Nephron (organoid): ENCODE measurements around the gene SLAMF9.

Source experiments
- H3K27ac Mint-ChIP-seq, 3 experiments: 2 replicates each; pipeline ENCODE4 v1.8.0; 2020; ENCODE audit warnings: mixed read lengths in 3 of 3, mild to moderate bottlenecking in 2 of 3, moderate library complexity in 1 of 3
- H3K27me3 Mint-ChIP-seq: 2 replicates; pipeline ENCODE4 v1.8.0; 2021; ENCODE audit warnings: low read depth, mild to moderate bottlenecking, moderate library complexity, mixed read lengths
- H3K36me3 Mint-ChIP-seq: 2 replicates; pipeline ENCODE4 v1.8.0; 2020; ENCODE audit warnings: low read depth, mixed read lengths
- H3K4me1 Mint-ChIP-seq: 2 replicates; pipeline ENCODE4 v1.8.0; 2020; ENCODE audit warnings: mixed read lengths
- H3K4me3 Mint-ChIP-seq, 3 experiments: 2 replicates each; pipeline ENCODE4 v1.8.0; 2020; ENCODE audit warnings: mild to moderate bottlenecking in 3 of 3, mixed read lengths in 3 of 3, moderate library complexity in 2 of 3
- H3K9me3 Mint-ChIP-seq: 2 replicates; pipeline ENCODE4 v1.8.0; 2020; ENCODE audit warnings: mixed read lengths
- TF ChIP-seq, protein P1 (sequence below), 3 experiments: fragments of 200-600 bp; sonication (generic); IDR thresholded peaks; one replicate each; pipeline ENCODE4 v1.5.0; 2021; ENCODE audit warnings: antibody characterized with exemption in 3 of 3; ENCODE audit not compliant: unreplicated experiment in 3 of 3

The SLAMF9 gene

DNA sequence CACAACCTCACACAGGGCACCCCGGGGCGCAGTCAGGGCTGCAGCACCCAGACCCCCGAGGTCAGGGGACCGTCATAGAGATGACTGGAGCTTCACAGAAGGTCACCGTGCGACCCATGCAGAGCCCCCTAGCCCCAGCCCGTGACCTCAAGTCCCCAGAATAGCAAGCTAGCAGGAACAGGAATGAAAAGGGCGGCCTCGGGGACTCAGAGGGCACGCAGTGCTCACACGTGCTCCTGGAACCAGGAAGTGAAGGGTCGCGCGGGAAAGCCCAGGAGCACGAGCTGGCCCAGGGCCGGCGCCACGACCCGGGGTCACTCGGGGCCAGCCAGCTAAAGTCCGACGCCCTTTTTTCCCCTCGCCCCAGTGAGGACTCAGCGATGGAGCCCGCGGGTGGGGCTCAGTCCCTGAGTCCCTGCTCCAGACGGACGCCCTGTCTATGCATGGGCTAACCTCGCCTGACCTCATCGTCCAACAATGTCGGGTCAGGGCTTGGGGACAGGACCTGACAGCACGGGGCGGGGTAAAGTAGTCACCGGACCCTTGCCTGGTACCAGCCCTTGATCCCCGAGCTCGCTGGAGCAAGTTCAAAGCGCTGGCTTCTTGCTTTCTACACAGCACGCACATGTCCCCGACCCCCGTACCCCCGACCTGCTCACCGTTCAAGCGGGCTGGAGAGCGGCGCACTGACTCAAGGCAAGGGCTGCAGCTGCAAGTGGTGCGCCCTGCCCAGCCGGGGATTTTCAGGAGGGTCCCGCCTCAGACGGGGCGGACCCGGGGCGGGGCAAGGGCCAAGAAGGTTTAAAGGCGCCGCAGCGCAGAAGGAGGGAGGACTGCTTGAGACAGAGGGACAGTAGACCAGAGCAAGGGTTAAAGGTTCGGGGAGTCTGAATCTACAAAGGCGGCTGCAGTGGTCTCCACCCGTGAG, 29.0 kb downstream of the SLAMF9 start, which contains the start of gene TAGLN2:
TSS of gene TAGLN2 (minus strand) at position 717 of the 928 bp plus-strand sequence. CDS start 4,998 bp downstream, outside the sequence.
- no peaks in the 10 kb centered on the region for H3K27me3 Mint-ChIP-seq
- H3K9me3 Mint-ChIP-seq = no peaks in the 10 kb centered on the region
- peaks cover 14% of the 10 kb centered on the region for H3K36me3 Mint-ChIP-seq
- peak within 1 kb of the TSS; percentile 97 for H3K4me3 Mint-ChIP-seq
- peaks cover 55% of the 10 kb centered on the region for H3K4me1 Mint-ChIP-seq
- peak within 1 kb of the TSS; percentile 88 to 93 (median 92) for H3K27ac Mint-ChIP-seq
- TF ChIP-seq, protein P1, sequence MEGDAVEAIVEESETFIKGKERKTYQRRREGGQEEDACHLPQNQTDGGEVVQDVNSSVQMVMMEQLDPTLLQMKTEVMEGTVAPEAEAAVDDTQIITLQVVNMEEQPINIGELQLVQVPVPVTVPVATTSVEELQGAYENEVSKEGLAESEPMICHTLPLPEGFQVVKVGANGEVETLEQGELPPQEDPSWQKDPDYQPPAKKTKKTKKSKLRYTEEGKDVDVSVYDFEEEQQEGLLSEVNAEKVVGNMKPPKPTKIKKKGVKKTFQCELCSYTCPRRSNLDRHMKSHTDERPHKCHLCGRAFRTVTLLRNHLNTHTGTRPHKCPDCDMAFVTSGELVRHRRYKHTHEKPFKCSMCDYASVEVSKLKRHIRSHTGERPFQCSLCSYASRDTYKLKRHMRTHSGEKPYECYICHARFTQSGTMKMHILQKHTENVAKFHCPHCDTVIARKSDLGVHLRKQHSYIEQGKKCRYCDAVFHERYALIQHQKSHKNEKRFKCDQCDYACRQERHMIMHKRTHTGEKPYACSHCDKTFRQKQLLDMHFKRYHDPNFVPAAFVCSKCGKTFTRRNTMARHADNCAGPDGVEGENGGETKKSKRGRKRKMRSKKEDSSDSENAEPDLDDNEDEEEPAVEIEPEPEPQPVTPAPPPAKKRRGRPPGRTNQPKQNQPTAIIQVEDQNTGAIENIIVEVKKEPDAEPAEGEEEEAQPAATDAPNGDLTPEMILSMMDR (IDR thresholded peaks at IDR 0.05; ENCODE audit: unreplicated experiment in 3 of 3) = no peak

- H3K27me3 Mint-ChIP-seq = no peaks in the 10 kb centered on the region
- H3K36me3 Mint-ChIP-seq = peaks cover 16% of the 10 kb centered on the region
- peak overlapping the region; percentile 97 for H3K4me3 Mint-ChIP-seq
- peaks cover 57% of the 10 kb centered on the region for H3K4me1 Mint-ChIP-seq
- H3K9me3 Mint-ChIP-seq = no peaks in the 10 kb centered on the region
- peak overlapping the region; percentile 82 to 92 (median 88) for H3K27ac Mint-ChIP-seq
- TF ChIP-seq, protein P1 (IDR thresholded peaks at IDR 0.05; ENCODE audit: unreplicated experiment in 3 of 3) = no peak
These were observed 29.8 kb downstream of the SLAMF9 start for GRCh38 chr1:159924025-159924790.

DNA sequence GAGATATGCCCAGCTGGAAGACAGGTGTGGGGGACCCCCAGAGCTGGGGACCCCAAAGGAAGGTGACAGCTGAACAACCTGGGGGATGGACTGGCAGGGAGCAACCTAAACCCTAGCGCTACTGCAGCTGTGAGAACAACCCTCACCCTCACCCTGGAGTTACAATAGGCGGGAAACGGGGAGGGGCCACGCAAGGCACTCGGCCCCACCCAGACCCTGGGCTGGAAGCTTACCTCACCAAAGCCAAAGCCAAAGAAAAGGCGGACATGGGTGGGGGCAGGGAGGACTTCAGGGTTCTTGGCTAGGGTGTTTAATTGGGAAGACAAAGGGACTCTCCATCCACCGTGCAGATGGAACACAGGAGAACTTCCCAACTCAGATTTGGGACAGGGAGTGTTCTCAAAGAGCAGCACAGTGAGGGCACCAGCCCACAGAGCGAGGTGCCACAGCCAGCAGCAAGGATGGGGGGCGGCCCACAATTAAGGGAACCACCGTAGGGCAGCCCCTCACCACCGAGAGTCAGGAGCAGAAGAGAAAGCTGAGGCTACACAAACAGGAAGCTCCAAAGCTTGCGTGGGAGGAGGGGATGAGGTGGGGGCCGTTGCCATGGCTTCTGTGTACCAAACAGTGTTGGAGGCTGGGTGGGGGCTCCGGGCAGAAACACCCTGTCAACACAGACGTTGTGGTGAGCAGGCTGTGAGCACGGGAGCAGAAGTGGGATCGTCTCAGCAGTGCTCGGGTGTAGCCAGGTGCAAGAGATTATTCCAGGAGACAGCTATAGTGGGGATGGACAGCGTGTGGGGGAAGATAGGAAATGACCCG, 30.6 kb downstream of the SLAMF9 start:
- peaks cover 13% of the 10 kb centered on the region for H3K36me3 Mint-ChIP-seq
- peak overlapping the region; percentile 86 to 91 (median 87) for H3K4me3 Mint-ChIP-seq
- H3K4me1 Mint-ChIP-seq = peaks cover 62% of the 10 kb centered on the region

DNA sequence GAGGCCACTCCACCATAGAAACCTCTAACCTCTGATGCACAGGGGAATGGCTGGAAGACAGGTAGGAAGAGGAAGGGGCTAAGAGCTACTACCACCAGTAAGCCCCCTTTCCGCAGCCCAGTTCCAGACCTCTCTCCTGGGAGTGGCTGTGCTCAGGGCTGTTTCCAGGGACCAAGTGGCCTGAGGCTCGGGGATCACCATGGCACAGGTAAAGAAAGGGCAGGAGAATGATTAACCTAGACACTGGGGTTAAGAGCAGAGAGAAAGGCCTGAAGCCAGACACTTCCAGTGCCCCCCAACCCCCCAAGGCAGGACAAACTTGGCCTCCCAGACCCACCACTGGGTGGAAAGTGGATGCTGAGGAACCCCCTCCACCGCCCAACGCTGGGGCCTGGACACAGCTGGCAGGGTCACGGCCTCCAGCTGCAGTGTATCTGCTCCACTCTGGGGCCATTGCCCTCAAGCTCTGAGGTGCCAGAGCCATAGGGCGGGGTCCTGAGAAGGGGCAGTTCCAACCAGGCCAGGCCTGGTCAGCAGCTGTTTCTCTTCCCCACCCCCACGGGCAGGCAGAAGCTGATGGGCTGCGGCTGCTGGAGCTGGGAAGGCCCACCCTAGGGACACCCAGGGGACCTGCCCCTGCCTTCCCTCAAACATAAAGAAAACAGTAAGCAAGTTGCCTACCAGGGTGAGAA, 31.4 kb downstream of the SLAMF9 start:
- Mint-ChIP-seq H3K27ac (peak overlapping the region; percentile 82 to 92 (median 88)), H3K27me3 (no peaks in the 10 kb centered on the region), H3K36me3 (peaks cover 16% of the 10 kb centered on the region), H3K4me3 (peak overlapping the region; percentile 86 to 91 (median 87)), H3K4me1 (peaks cover 69% of the 10 kb centered on the region), H3K9me3 (no peaks in the 10 kb centered on the region)
- TF ChIP-seq, protein P1 (IDR thresholded peaks at IDR 0.05; ENCODE audit: unreplicated experiment in 3 of 3) = no peak

More for the DNA sequence above, 30.6 kb downstream of the SLAMF9 start:
- Mint-ChIP-seq H3K27me3 (no peaks in the 10 kb centered on the region), H3K9me3 (no peaks in the 10 kb centered on the region), H3K27ac (peak overlapping the region; percentile 82 to 92 (median 88))
- TF ChIP-seq, protein P1 (IDR thresholded peaks at IDR 0.05; ENCODE audit: unreplicated experiment in 3 of 3) = no peak
